HEK293 (cell line): ENCODE results near the gene CDT1.
A peak's percentile ranks its signal among the peaks of the same experiment; 100 is the strongest.

Experiments
- CTCF ChIA-PET: fragments of 350-600 bp; formaldehyde crosslinking; extraction: SDS; loops from one replicate; lab custom pipeline; 2021; ENCODE audit warnings: antibody characterized with exemption; lab: Yijun Ruan, JAX
- POLR2A ChIA-PET: fragments of 300-600 bp; formaldehyde crosslinking; extraction: SDS; loops from one replicate; lab custom pipeline; 2020; ENCODE audit warnings: antibody characterized with exemption, inconsistent platforms; lab: Yijun Ruan, JAX
- H3K27ac ChIP-seq: fragments of 200-500 bp; sonication (Bioruptor generic); 2 replicates; pipeline ENCODE4 v1.5.1; 2014; ENCODE audit warnings: low read depth, low read length, control low read depth, inconsistent platforms; ENCODE audit errors: extremely low read depth
- H3K36me3 ChIP-seq, 2 experiments: fragments of 200-500 bp in 1 of 2; sonication (Bioruptor generic) in 1 of 2; 1 replicate in 1 of 2; 2 replicates in 1 of 2; pipeline ENCODE4 v1.5.1; 2014 to 2017; ENCODE audit warnings: inconsistent platforms in 2 of 2, low read length in 2 of 2; ENCODE audit not compliant: control insufficient read depth in 2 of 2, insufficient read depth in 1 of 2
- H3K4me1 ChIP-seq: fragments of 200-500 bp; sonication (Bioruptor generic); 2 replicates; pipeline ENCODE4 v1.5.1; 2014; ENCODE audit warnings: mild to moderate bottlenecking, low read length, inconsistent platforms; ENCODE audit not compliant: control insufficient read depth, insufficient read depth
- H3K4me3 ChIP-seq: 2 replicates; pipeline ENCODE4 v1.5.1; 2011; ENCODE audit warnings: low read depth, mild to moderate bottlenecking, control low read depth, low read length, moderate library complexity
- H3K9me3 ChIP-seq: fragments of 200-500 bp; sonication (Bioruptor generic); 2 replicates; pipeline ENCODE4 v1.5.1; 2014; ENCODE audit warnings: low read depth, low read length, inconsistent platforms; ENCODE audit not compliant: control insufficient read depth, insufficient read depth
- EGR2 ChIP-seq: fragments of 450-650 bp; formaldehyde crosslinking; IDR thresholded peaks from 2 replicates; pipeline ENCODE4 v1.5.1; 2016; ENCODE audit warnings: low read depth, missing biosample characterization, missing genetic modification characterization
- GLIS1 ChIP-seq: fragments of 450-650 bp; formaldehyde crosslinking; IDR thresholded peaks from 2 replicates; pipeline ENCODE4 v1.5.1; 2016; ENCODE audit warnings: missing biosample characterization, missing genetic modification characterization
- IKZF3 ChIP-seq: fragments of 450-650 bp; IDR thresholded peaks from 2 replicates; pipeline ENCODE4 v1.5.0; 2018; ENCODE audit warnings: missing biosample characterization, mild to moderate bottlenecking, missing genetic modification characterization, moderate library complexity
- KLF1 ChIP-seq: fragments of 450-650 bp; formaldehyde crosslinking; IDR thresholded peaks from 2 replicates; pipeline ENCODE4 v1.5.1; 2016; ENCODE audit warnings: missing biosample characterization, missing genetic modification characterization
- KLF9 ChIP-seq: fragments of 450-650 bp; formaldehyde crosslinking; IDR thresholded peaks from 2 replicates; pipeline ENCODE4 v1.5.1; 2016; ENCODE audit warnings: missing biosample characterization, missing genetic modification characterization, low read depth
- SP2 ChIP-seq: fragments of 450-650 bp; formaldehyde crosslinking; IDR thresholded peaks from 2 replicates; pipeline ENCODE4 v1.5.1; 2016; ENCODE audit warnings: missing biosample characterization, missing genetic modification characterization
- SP7 ChIP-seq: fragments of 450-650 bp; formaldehyde crosslinking; IDR thresholded peaks from 2 replicates; pipeline ENCODE4 v1.5.1; 2016; ENCODE audit warnings: missing biosample characterization, missing genetic modification characterization
- ZBTB17 ChIP-seq: fragments of 450-650 bp; formaldehyde crosslinking; IDR thresholded peaks from 2 replicates; pipeline ENCODE4 v1.5.1; 2016; ENCODE audit warnings: missing biosample characterization, missing genetic modification characterization
- ZBTB20 ChIP-seq: fragments of 450-650 bp; formaldehyde crosslinking; IDR thresholded peaks from 2 replicates; pipeline ENCODE4 v1.5.1; 2016; ENCODE audit warnings: missing biosample characterization, missing genetic modification characterization
- ZBTB8A ChIP-seq: fragments of 450-650 bp; formaldehyde crosslinking; IDR thresholded peaks from 2 replicates; pipeline ENCODE4 v1.5.1; 2016; ENCODE audit warnings: missing biosample characterization, missing genetic modification characterization
- ZFHX2 ChIP-seq: fragments of 450-650 bp; formaldehyde crosslinking; conservative IDR thresholded peaks from 2 replicates; pipeline ENCODE4 v1.5.1; 2016; ENCODE audit warnings: missing biosample characterization, missing genetic modification characterization
- ZIC2 ChIP-seq: fragments of 450-650 bp; formaldehyde crosslinking; IDR thresholded peaks from 2 replicates; pipeline ENCODE4 v1.5.1; 2016; ENCODE audit warnings: missing biosample characterization, missing genetic modification characterization
- ZNF157 ChIP-seq: fragments of 450-650 bp; formaldehyde crosslinking; IDR thresholded peaks from 2 replicates; pipeline ENCODE4 v1.5.1; 2016; ENCODE audit warnings: missing biosample characterization, missing genetic modification characterization
- ZNF223 ChIP-seq: fragments of 450-650 bp; formaldehyde crosslinking; IDR thresholded peaks from 2 replicates; pipeline ENCODE4 v1.5.1; 2016; ENCODE audit warnings: missing biosample characterization, missing genetic modification characterization
- ZNF324 ChIP-seq: fragments of 450-650 bp; formaldehyde crosslinking; IDR thresholded peaks from 2 replicates; pipeline ENCODE4 v1.5.1; 2016; ENCODE audit warnings: missing biosample characterization, missing genetic modification characterization
- ZNF600 ChIP-seq: fragments of 450-650 bp; formaldehyde crosslinking; IDR thresholded peaks from 2 replicates; pipeline ENCODE4 v1.5.1; 2016; ENCODE audit warnings: missing biosample characterization, missing genetic modification characterization
- ZNF654 ChIP-seq: fragments of 450-650 bp; formaldehyde crosslinking; IDR thresholded peaks from 2 replicates; pipeline ENCODE4 v1.5.1; 2016; ENCODE audit warnings: low read depth, missing biosample characterization, missing genetic modification characterization
- ZNF658 ChIP-seq: fragments of 450-650 bp; formaldehyde crosslinking; IDR thresholded peaks from 2 replicates; pipeline ENCODE4; 2016; ENCODE audit warnings: missing biosample characterization, missing genetic modification characterization
- TF ChIP-seq, protein P1 (sequence below): fragments of 450-650 bp; formaldehyde crosslinking; IDR thresholded peaks from 2 replicates; pipeline ENCODE4 v1.5.1; 2016; ENCODE audit warnings: missing biosample characterization, missing genetic modification characterization
- TF ChIP-seq, protein P2 (sequence below): fragments of 450-650 bp; formaldehyde crosslinking; IDR thresholded peaks from 2 replicates; pipeline ENCODE4 v1.5.1; 2017; ENCODE audit warnings: missing biosample characterization, missing genetic modification characterization
- TF ChIP-seq, protein P3 (sequence below): fragments of 450-650 bp; formaldehyde crosslinking; IDR thresholded peaks from 2 replicates; pipeline ENCODE4 v1.5.1; 2016; ENCODE audit warnings: missing biosample characterization, missing genetic modification characterization
- TF ChIP-seq, protein P4 (sequence below): fragments of 450-650 bp; formaldehyde crosslinking; IDR thresholded peaks from 2 replicates; pipeline ENCODE4 v1.5.1; 2016; ENCODE audit warnings: missing biosample characterization, missing genetic modification characterization

Gene CDT1

GRCh38 chr16:88773812-88774291 is 29.7 kb upstream of the CDT1 start:
- H3K36me3 ChIP-seq = no peaks in the 10 kb centered on the region
- POLR2A ChIA-PET = interaction anchor here (0.8 to 1.4 kb wide), 4 partner anchors 10 to 36 kb away, joined by 3 to 10 read pairs (median 4); partner anchors contain the start of gene PIEZO1

More at GRCh38 chr16:88773812-88774291, 29.7 kb upstream of the CDT1 start:
- Histone ChIP-seq H3K27ac (no peak overlapping the region), H3K4me1 (peaks cover 28% of the 10 kb centered on the region), H3K9me3 (no peaks in the 10 kb centered on the region), H3K4me3 (no peak overlapping the region)
- CTCF ChIA-PET = interaction anchor here (0.6 to 9.2 kb wide), 5 partner anchors 10 to 1200 kb away, joined by 4 to 58 read pairs (median 4); no protein-coding TSS in a partner anchor
- TF ChIP-seq ZNF157 (tag by site-specific recombination) (no peak), ZNF223 (tag by site-specific recombination) (peak; percentile 98), ZBTB8A (0 out of 2 replicates have a peak, but pooled peaks have one; percentile 18), KLF9 (tag by site-specific recombination) (peak; percentile 90), GLIS1 (tag by site-specific recombination) (peak; percentile 39), ZIC2 (tag by site-specific recombination) (peak; percentile 36; the same call in 1 of the 2 replicates), ZNF324 (no peak), ZBTB20 (tag by site-specific recombination) (peak; percentile 61), SP7 (tag by site-specific recombination) (peak; percentile 46; the same call in 1 of the 2 replicates), IKZF3 (tag by site-specific recombination) (peak; percentile 72), ZNF654 (tag by site-specific recombination) (no peak), EGR2 (tag by site-specific recombination) (0 out of 2 replicates have a peak, but pooled peaks have one; percentile 28), KLF1 (tag by site-specific recombination) (peak; percentile 93), SP2 (peak; percentile 25; the same call in 1 of the 2 replicates), ZNF658 (no peak), ZNF600 (tag by site-specific recombination) (peak; percentile 62), ZBTB17 (tag by site-specific recombination) (peak; percentile 53), ZFHX2 (peak; percentile 71)
- TF ChIP-seq, protein P1, sequence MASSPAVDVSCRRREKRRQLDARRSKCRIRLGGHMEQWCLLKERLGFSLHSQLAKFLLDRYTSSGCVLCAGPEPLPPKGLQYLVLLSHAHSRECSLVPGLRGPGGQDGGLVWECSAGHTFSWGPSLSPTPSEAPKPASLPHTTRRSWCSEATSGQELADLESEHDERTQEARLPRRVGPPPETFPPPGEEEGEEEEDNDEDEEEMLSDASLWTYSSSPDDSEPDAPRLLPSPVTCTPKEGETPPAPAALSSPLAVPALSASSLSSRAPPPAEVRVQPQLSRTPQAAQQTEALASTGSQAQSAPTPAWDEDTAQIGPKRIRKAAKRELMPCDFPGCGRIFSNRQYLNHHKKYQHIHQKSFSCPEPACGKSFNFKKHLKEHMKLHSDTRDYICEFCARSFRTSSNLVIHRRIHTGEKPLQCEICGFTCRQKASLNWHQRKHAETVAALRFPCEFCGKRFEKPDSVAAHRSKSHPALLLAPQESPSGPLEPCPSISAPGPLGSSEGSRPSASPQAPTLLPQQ = peak; percentile 23; the same call in 1 of the 2 replicates
- TF ChIP-seq, protein P2, sequence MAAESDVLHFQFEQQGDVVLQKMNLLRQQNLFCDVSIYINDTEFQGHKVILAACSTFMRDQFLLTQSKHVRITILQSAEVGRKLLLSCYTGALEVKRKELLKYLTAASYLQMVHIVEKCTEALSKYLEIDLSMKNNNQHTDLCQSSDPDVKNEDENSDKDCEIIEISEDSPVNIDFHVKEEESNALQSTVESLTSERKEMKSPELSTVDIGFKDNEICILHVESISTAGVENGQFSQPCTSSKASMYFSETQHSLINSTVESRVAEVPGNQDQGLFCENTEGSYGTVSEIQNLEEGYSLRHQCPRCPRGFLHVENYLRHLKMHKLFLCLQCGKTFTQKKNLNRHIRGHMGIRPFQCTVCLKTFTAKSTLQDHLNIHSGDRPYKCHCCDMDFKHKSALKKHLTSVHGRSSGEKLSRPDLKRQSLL (tag by site-specific recombination) = no peak
- TF ChIP-seq, protein P3, sequence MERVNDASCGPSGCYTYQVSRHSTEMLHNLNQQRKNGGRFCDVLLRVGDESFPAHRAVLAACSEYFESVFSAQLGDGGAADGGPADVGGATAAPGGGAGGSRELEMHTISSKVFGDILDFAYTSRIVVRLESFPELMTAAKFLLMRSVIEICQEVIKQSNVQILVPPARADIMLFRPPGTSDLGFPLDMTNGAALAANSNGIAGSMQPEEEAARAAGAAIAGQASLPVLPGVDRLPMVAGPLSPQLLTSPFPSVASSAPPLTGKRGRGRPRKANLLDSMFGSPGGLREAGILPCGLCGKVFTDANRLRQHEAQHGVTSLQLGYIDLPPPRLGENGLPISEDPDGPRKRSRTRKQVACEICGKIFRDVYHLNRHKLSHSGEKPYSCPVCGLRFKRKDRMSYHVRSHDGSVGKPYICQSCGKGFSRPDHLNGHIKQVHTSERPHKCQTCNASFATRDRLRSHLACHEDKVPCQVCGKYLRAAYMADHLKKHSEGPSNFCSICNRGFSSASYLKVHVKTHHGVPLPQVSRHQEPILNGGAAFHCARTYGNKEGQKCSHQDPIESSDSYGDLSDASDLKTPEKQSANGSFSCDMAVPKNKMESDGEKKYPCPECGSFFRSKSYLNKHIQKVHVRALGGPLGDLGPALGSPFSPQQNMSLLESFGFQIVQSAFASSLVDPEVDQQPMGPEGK (tag by site-specific recombination) = peak; percentile 79
- TF ChIP-seq, protein P4, sequence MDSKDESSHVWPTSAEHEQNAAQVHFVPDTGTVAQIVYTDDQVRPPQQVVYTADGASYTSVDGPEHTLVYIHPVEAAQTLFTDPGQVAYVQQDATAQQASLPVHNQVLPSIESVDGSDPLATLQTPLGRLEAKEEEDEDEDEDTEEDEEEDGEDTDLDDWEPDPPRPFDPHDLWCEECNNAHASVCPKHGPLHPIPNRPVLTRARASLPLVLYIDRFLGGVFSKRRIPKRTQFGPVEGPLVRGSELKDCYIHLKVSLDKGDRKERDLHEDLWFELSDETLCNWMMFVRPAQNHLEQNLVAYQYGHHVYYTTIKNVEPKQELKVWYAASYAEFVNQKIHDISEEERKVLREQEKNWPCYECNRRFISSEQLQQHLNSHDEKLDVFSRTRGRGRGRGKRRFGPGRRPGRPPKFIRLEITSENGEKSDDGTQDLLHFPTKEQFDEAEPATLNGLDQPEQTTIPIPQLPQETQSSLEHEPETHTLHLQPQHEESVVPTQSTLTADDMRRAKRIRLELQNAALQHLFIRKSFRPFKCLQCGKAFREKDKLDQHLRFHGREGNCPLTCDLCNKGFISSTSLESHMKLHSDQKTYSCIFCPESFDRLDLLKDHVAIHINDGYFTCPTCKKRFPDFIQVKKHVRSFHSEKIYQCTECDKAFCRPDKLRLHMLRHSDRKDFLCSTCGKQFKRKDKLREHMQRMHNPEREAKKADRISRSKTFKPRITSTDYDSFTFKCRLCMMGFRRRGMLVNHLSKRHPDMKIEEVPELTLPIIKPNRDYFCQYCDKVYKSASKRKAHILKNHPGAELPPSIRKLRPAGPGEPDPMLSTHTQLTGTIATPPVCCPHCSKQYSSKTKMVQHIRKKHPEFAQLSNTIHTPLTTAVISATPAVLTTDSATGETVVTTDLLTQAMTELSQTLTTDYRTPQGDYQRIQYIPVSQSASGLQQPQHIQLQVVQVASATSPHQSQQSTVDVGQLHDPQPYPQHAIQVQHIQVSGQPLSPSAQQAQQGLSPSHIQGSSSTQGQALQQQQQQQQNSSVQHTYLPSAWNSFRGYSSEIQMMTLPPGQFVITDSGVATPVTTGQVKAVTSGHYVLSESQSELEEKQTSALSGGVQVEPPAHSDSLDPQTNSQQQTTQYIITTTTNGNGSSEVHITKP (tag by site-specific recombination) = peak; percentile 80
